GM19463 (cell line): ENCODE data around the gene JAKMIP1.

ENCODE experiments used
- ATAC-seq: cut with Tn5 transposase; IDR thresholded peaks from one replicate; pipeline ENCODE4 v1.9.1; 2021; ENCODE audit warnings: mild to moderate bottlenecking, moderate library complexity; ENCODE audit not compliant: unreplicated experiment

The JAKMIP1 gene

DNA sequence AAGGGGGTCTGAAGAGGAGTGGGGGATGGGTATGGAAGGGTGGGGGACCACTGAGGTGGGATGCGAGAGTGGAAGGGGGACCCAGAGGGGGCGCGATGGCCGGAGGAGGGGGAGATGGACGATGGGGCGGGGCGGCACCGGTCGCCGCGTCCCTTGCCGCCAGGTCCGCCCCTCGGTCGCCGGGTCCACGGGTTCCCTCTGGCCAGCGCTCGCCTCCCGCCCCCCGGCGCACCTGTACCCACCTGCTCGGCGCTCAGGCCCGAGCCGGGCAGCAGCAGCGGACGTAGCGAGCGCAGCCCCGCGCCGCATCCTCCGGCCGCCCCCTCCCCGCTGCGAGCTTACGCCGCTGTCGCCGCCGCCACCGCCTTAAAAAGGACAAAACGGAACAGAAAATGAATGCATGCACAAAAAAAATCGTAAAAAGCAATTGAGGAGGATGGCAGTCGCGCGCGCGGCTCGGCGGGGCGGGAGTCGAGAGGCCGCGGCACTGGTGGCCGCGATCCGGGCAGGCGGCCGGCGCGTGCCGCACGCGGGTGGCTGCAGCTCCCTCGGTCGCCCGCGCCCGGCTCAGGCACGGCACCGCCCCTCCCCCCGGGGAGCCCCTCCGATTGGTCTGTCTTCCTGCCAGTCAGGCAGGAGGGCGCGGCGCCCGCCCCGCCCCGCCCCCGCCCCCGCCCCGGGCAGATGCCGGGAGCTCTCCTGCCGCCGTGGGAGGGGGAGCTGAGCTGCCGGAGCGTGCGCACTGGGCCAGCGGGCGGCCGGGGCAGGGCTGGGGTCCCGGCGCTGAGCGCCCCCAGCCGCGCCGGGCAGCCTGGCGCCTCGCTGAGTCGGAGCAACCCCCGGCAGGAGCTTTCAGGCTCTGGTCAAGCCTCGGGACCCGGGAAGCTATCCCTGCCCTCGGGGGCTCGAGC lies at the start of gene JAKMIP1:
JAKMIP1 (minus strand) TSS at position 539 of the 911 bp plus-strand sequence. CDS start 87,699 bp downstream, outside the sequence.
- ATAC-seq, result peak; percentile 82

DNA sequence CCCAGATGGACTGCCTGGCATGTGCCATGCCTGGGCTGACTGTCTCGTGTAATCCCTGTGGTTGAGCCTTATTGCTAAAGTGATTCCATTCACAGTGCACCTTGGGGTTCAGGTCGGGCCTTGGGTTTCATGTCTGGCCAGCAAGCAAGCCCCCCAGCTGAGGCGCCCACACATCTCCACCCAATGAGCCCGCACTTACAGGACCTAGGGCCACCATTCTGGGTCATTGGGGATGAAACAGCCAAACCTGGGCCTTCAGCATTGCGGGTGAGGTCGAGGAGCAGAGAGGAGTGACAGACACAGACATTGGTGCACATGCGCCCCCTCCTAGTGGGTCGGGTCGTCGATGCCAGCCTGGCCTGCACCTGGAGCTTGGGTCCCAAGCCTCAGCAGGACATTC lies 48.0 kb upstream of the JAKMIP1 start:
- no peak for ATAC-seq

DNA sequence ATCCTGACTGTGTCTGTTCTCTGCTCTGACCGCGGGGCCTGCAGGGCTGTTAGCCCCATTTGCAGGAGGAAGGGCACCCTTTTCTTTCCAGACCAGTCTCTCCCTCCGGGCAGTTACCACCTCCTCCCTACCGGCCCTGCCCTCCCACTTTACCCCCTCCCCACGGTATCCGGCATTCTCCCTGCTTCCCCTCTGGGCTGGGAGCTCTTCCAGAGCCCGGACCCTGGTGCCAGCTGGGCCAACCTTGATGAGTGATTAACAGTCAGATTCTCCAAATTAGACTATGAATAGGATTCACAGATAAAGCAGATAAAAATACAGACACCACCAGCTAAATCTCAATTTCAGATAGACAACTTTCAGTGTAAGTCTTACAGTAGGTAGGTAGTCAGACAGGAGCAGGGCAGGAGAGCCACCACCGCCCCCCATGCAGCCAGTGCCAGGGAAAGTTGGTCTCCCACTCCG lies 45.9 kb upstream of the JAKMIP1 start:
- ATAC-seq, result no peak

DNA sequence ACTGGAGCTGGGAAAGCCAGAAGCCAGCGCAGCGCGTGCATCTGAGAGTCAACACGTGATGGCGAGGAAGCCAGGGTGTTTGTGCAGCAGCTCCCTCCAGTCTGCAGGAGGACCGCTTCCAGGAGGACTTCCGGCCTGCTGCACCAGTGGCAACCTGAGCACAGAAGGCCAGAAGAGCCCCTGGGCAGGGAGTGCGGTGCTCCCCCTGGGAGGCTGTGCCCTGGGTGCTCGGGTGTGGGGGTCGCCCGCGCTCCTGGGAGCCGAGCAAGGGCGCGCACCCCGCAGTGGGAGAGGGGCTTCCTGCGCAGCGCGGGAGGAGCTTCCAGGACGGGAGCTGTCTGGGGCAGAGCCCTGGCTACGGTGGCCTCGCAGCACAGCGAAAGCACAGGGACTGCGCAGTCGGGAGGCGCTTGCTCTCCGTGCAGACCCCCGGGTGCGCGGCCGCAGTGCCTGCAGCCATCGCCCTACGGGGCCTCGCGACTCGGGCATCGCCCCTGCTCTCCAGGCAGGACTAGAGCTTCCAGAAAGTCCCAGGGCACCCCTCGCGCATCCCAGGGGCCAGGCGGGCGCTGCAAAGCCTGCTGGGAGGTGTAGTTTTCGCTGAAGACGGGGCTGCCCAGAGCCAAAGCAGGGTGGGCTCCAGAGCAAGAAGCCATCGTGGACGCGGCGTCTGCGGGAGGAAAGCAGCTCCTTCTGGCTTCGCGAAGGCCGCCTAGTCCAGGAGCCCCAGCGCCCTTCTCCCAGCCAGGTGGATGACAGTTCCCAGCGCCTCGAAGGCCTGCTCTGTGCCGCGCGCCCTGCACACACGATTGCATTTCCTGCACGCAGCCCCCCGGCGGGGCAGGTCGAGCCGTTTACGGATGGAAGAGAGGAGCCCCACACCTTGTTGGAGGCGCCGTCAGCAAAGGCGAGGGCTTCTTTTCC lies 45.2 kb upstream of the JAKMIP1 start:
- ATAC-seq, result no peak

DNA sequence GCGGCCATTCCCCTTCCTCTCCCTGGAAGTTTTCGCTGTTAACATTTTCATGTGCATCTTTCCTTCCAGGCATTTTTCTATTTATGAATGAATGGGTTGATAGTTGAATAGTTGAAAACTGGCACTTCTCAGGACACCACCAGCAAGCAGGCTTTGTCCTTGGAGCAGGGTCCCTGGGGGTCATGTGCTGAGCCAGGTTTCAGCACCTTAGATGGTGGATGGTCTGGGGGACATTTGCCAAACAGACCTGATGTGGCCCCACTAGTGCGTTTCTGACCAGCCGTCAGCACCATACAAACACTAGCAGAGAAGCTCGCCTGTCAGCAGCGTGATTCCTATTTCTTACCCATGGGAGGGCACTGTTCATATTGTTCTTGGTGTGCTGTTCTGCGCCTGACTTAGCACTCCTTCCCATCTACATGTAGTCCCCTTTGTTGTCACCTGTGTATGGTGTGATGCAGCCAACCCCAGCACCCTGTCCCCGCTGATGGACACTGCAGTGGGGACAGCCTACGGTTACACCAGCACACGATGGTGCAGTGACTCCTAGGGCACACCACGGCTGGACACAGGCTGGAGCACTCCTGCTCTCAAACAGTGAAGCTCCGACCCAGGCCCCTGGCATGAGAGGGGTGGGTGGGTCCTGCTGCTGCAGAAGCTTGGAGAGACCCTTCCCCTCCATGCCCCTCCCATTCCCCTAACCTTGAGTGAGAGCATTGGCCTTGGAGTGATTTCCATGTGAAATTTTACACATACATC lies 42.1 kb upstream of the JAKMIP1 start:
- ATAC-seq, result no peak

DNA sequence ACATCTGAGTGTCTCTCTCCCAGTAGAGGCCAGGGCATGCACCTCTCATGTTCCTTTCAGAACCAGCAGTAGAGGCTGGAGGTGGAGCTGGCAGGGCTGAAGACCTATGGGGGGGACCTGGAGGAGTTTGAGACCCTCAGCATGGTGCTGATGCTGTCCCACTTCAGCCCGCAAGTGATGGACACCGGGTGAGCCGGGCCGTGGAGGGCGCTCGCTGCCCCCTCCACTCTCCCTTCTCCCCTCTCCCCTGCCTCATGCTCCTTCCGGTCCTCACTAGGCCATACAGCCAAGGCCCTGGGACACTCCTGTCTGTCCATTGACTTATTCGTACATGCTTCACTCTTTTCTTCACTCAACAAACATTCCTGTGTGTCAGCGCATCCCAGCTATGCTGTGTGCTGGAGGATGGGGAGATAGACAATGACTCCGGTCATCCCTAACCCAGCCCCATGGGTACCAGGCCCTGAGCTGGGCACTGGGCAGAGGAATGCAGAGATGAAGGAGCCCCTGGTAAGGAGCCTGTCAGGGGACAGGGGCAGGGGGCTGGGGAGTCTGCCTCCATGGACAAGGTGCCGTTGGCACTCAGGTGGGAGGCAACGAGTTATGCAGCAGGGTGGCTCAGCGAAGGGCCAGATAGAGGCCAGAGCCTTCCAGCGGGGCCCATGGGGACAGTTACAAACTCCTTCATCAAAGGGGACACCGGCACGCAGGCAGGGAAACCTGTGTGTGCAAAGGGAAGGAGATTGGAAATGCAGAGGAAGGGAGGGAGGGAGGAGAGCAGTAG lies 40.9 kb upstream of the JAKMIP1 start:
- no peak for ATAC-seq

DNA sequence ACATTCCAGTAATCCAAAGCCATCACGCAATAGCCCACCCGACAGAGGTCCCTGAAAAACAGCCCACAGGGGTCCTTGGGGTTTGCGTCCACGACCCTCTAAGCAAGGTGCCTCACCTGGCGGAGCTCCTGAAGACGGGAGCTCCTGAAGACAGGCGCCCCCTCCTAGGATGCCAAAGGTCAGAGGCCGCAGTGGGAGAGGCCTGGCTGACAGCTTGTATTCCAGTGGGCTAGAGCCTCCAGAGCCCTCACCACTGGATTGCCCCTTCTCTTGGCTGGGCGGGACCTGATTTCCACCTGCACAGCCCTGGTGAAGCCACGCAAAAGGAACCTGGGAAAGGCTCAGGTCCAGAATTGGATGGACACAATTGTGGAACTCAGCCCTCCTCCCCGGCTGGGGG lies 39.6 kb upstream of the JAKMIP1 start:
- no peak for ATAC-seq

DNA sequence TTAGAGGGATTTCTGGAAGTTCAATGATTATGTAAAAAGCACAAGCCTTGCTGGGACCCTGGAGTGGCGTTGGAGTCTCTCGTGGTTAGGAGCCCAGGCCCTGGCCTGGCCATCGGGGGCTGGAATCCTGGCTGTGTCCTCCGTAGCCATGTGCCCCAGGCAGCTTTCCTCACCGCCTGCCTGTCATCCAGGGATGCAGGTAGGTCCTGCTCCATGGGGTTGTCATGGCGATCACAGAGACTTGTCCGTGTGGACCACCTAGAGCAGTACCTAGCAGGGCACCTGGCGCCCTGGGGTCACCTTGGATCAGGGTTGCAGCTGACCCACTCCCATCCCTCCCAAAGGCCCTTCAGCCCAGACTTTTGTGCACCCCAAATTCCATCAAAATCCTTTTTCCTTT lies 39.1 kb upstream of the JAKMIP1 start:
- ATAC-seq, result no peak

DNA sequence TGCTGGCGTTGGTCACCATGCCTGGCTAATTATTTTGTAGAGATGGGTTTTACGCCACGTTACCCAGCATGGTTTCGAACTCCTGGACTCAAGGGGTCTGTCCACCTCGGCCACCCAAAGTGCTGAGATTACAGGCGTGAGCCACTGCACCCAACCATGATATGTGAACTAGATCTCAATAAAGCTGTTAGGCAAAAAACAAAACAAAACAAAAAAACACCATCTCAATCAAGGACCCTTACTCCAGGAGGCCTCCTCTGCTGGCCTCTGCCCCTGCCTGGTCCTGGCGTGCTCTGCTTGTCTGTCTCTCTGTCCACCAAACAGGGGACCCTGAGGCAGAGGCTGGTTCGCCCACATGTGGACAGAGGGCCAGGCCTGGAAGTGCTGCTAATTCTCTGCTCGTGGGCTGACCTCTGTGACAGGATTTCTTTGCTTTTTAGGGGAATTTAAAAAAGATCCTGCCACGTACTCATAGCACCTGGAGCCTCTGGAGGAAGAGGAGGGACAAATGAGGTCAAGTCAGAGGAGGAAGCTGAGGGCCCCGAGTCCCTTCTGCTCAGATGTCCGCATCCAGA lies 36.6 kb upstream of the JAKMIP1 start:
- ATAC-seq, result no peak

DNA sequence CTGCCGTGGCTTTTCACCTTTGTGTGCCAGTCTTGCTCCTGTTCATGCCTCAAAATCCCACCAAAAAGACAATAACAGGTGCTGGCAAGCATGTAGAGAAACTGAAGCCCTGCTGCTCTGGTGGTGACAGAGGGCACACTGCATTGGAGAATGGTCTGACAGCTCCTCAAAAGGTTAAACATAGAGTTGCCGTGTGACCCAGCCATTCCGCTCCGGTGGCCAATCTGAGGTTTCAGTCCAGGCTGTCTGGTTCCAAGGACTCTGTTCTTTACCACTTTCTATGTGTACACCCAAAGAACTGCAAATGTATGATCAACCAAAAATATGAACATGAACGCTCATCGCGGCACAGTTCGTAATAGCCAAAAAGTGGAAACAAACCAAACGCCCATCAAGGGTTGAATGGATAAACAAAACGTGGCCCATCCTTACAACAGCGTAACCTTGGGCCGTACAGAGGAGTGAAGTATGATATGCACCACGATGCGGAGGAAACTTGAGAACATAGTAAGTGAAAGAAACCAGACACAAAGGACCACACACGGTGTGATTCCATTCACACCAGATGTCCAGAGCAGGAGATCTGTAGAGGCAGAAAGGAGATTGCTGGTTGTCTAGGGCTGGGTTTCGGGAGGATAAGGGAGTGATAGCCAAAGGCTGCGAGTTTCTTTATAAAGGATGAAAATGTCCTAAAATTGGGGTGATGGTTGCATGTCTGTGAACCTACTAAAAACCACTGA lies 35.7 kb upstream of the JAKMIP1 start:
- ATAC-seq, result no peak

DNA sequence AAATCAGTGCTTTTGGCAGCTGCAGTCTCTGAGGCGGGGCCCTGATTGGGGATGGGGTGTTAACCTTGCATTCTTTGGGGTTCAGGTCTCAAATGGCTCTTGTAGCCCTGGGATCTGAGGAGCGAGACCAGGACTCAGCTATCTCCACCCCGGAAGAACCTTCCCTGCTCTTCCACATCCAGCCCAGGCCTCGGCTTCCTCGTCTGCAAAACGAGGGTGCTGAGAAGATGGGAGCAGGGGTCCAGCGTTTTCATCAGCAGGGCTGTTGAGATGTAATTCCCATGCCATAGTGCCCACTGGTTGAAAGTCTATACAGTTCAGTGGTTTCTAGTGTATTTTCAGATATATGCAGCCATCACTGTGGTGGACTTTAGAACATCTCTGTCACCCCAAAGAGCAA lies 34.7 kb upstream of the JAKMIP1 start:
- no peak for ATAC-seq

DNA sequence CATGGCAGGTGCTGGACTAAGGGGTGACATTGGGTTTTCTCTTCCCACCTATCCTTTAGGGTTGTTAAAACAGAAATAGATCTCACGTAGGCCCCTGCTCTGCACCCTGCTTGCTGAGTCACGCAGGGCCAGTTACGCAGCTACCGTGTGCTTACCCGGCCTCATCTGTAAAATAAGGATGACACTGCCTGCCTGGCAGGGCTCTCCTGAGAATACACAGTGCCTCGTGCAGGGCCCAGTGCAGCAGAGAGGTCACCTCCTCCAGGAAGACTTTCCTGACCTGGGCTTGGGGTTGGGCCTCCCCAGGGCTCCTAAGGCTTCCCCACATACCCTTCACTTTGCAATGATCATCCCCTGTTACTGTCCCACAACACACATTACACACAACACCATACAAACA lies 33.6 kb upstream of the JAKMIP1 start:
- no peak for ATAC-seq

DNA sequence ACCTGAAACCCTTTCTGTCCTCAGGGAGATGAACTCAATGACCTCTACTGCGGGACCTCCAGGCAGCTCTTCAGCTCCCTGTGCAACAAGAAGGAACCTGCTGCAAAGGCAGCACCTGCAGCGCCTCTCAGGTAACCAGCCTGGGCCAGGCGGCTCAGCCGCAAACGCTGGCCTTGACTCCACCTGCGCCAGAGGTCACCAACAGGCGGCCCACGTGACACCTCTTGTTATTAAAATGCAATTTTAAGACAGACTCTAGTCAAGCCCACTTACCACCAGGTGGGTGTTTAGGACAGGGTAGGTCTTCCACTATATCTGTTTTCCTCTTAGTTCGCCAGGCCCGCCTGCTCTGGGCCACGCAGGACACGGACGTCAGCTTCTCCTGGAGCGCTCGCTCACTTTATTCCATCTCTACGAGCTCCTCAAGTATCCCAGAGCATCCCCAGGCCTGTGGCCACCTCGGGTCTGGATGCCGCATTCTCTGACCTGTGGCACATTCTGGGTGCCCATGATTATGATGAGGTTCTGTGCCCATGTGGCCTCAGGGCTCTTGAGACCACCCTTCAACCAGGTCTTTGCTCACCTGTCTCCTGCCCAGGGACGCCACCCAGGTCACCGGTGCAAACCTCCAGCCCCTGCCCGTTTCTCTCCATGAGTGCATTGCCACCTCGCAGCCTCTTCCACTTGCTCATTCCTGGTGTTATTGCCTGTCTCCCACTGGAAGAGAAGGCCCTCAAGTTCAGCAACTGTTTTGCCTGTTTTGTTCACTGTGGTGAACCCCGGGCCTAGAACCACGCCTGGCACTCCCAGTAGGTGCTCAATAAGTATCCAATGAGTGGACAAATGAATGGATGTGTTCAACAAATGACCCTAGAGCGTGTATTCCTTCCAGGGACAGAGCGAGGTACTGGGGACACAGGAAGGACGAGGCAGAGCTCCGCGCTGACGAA lies 32.8 kb upstream of the JAKMIP1 start:
- no peak for ATAC-seq

DNA sequence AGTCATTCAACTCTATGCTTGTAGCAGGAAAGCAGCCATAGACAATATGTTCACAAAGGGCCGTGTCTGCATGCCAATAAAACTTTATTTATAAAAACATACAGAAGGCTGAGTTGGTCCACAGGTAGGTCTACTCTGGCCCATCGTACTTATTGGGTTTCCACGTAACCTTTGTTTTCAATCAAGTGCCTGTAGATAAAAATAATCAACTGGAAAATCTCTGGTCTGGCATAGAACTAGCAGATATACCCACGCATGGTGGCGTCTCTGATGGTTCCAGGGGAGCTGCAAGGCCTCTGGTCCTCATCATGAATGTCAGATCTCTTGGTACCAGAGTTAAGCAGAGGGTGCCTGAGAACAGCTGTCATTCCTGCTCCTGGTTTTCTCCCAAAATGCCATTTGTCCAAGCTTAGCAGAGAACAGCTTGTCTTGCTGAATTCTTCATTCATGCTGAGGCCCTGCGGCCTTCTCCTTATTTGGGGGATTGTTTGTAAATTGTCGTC lies 31.4 kb upstream of the JAKMIP1 start:
- ATAC-seq, result no peak

DNA sequence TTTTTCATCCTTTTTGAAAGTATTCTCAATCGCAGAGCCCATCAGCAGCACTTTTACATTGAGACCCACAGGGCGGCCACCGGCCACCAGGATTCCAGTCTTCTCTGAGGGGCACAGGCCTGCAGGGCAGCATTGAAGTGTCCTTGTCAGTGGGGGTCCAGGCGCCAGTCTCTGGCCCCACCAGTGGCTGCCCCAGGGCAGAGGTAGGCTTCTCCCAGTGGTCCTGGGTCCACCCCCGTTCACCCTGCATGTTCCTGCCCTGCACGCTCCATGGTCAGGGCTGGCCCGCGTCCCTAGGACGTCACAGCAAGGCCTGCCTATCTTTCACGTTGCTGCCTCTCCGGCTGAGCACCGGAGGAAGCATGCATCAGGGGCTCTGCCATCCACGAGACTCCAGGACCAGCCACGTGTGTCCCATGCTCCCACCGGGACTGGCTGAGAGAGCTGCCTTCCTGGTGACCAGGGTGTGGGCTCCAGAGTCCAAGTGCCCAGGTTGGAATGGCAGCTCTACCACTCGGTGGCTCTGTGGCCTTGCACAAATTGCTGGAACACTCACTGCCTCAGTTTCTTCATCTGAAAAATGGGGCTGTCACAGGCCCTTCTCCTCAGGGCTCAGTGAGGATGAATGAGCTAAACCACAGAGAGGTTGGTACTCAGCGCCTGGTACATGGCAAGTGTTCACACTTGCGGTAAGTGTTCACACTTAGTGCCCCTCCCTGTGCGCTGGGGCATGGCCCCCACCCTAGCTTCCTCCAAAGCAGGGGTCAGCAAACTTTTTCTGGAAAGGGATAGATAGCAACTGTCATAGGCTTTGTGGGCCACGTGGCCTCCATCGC lies 30.7 kb upstream of the JAKMIP1 start:
- ATAC-seq, result no peak

DNA sequence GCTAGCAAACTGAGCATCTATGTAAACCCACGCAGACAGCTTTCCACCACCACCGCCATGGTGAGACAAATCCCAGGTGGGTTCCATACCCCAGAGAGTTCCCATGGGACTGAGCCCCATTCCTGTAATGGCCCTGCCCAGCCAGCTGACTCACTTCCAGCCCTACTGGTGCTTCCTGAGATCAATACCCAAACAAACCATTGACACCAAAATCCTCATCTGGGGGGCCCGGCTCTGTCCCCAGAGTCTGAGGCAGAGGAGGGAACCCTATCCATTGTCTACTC lies 30.1 kb upstream of the JAKMIP1 start:
- ATAC-seq, result no peak
